Measurements from ENCODE around the gene SIGLEC1. TPM values are rescaled to one million over a fixed set of nuclear protein-coding genes. Genes with fewer than 3 reads are reported as not detected.

The SIGLEC1 gene
- total and polyA plus RNA-seq, 2 donors (not counting 1 experiment from before 2014, with no cell fraction given): not detected

- no peak for DNase-seq (ENCODE audit: low read depth in 2 of 2)
- peaks cover 26% of the 10 kb centered on the region for H3K27me3 ChIP-seq (ENCODE audit: control insufficient read depth, insufficient read depth, low read length)
- H3K9ac ChIP-seq (ENCODE audit: insufficient read depth, low read length): no peak overlapping the region
- no peak overlapping the region for H3K4me2 ChIP-seq (ENCODE audit: extremely low read depth, insufficient read depth, low read length)
- H3K9me3 ChIP-seq (ENCODE audit: control insufficient read depth, insufficient read depth, low read depth, low read length): no peaks in the 10 kb centered on the region
- no peaks in the 10 kb centered on the region for H3K79me2 ChIP-seq (ENCODE audit: control insufficient read depth, insufficient read depth, low read length)
- peaks cover 2% of the 10 kb centered on the region for H3K36me3 ChIP-seq (ENCODE audit: control insufficient read depth, insufficient read depth, low read length)
- TF ChIP-seq EZH2 (IDR thresholded peaks at IDR 0.05; ENCODE audit: low read length, missing control alignments): no peak
- no peak for TF ChIP-seq CTCF (conservative IDR thresholded peaks at IDR 0.05 in 1 of 2, IDR thresholded peaks at IDR 0.05 in 1 of 2; ENCODE audit: low read depth in 1 of 2, low read length in 2 of 2)
- H3K4me3 ChIP-seq (replicated peaks in 1 of 4; ENCODE audit: control extremely low read depth in 1 of 4, insufficient read depth in 1 of 4, low read depth in 3 of 4, low read length in 4 of 4): no peak overlapping the region
- H3K27ac ChIP-seq (ENCODE audit: insufficient read depth, low read length): no peak overlapping the region
- no peaks in the 10 kb centered on the region for H3K4me1 ChIP-seq (ENCODE audit: control insufficient read depth, extremely low read depth, insufficient read depth, low read length)
- H2AFZ ChIP-seq (ENCODE audit: low read length): no peak overlapping the region
- no peaks in the 10 kb centered on the region for H4K20me1 ChIP-seq (ENCODE audit: control insufficient read depth, extremely low read depth, insufficient read depth, low read length)
These were observed 48.5 kb downstream of the SIGLEC1 start for GRCh38 chr20:3663858-3664257.

- TF ChIP-seq EZH2 (IDR thresholded peaks at IDR 0.05; ENCODE audit: low read length, missing control alignments): no peak
- no peak for TF ChIP-seq CTCF (conservative IDR thresholded peaks at IDR 0.05 in 1 of 2, IDR thresholded peaks at IDR 0.05 in 1 of 2; ENCODE audit: low read depth in 1 of 2, low read length in 2 of 2)
- Histone ChIP-seq H3K27me3 (ENCODE audit: control insufficient read depth, insufficient read depth, low read length) (peaks cover 27% of the 10 kb centered on the region), H3K4me2 (ENCODE audit: extremely low read depth, insufficient read depth, low read length) (no peak within 1 kb of the TSS), H3K36me3 (ENCODE audit: control insufficient read depth, insufficient read depth, low read length) (no peaks in the 10 kb centered on the region), H3K27ac (ENCODE audit: insufficient read depth, low read length) (no peak within 1 kb of the TSS), H3K4me1 (ENCODE audit: control insufficient read depth, extremely low read depth, insufficient read depth, low read length) (no peaks in the 10 kb centered on the region), H3K4me3 (replicated peaks in 1 of 4; ENCODE audit: control extremely low read depth in 1 of 4, insufficient read depth in 1 of 4, low read depth in 3 of 4, low read length in 4 of 4) (no peak within 1 kb of the TSS), H2AFZ (ENCODE audit: low read length) (no peak within 1 kb of the TSS), H3K79me2 (ENCODE audit: control insufficient read depth, insufficient read depth, low read length) (no peaks in the 10 kb centered on the region), H3K9me3 (ENCODE audit: control insufficient read depth, insufficient read depth, low read depth, low read length) (no peaks in the 10 kb centered on the region), H4K20me1 (ENCODE audit: control insufficient read depth, extremely low read depth, insufficient read depth, low read length) (no peaks in the 10 kb centered on the region), H3K9ac (ENCODE audit: insufficient read depth, low read length) (no peak within 1 kb of the TSS)
- no peak for DNase-seq (ENCODE audit: low read depth in 2 of 2)
These were observed 49.2 kb downstream of the SIGLEC1 start, which contains the start of gene GFRA4 for GRCh38 chr20:3663031-3663701. Gene GFRA4 (minus strand): TSS chr20:3663399. CDS start chr20:3663399, 0 bp downstream.

Other genes with a start within 250 kb of the SIGLEC1 start
- gene ATRN, start 241.6 kb downstream of the SIGLEC1 start, total RNA-seq: 24.1 and 30.6 TPM in 2 replicates
- 40.9 and 48.8 TPM in 2 replicates for gene ATRN, start 241.6 kb downstream of the SIGLEC1 start, polyA plus RNA-seq
- not detected in 2 replicates for gene GFRA4, start 49.2 kb downstream of the SIGLEC1 start, total RNA-seq
- gene GFRA4, start 49.2 kb downstream of the SIGLEC1 start, polyA plus RNA-seq: not detected in 2 replicates
- 37.2 and 67.9 TPM in 2 replicates for gene ADAM33, start 30.6 kb downstream of the SIGLEC1 start, total RNA-seq
- gene ADAM33, start 30.6 kb downstream of the SIGLEC1 start, polyA plus RNA-seq: 27.9 and 29.4 TPM in 2 replicates
- 0.17 and 0.77 TPM in 2 replicates for gene HSPA12B, start 20.1 kb upstream of the SIGLEC1 start, total RNA-seq
- 0.02 and 0.08 TPM in 2 replicates for gene HSPA12B, start 20.1 kb upstream of the SIGLEC1 start, polyA plus RNA-seq
- gene ADISSP, start 55.2 kb upstream of the SIGLEC1 start, total RNA-seq: 17.2 and 23.5 TPM in 2 replicates
- 17.0 and 44.3 TPM in 2 replicates for gene ADISSP, start 55.2 kb upstream of the SIGLEC1 start, polyA plus RNA-seq
- gene SPEF1, start 68.8 kb upstream of the SIGLEC1 start, total RNA-seq: under 0.01 and 0.17 TPM in 2 replicates
- 0.06 and 0.07 TPM in 2 replicates for gene SPEF1, start 68.8 kb upstream of the SIGLEC1 start, polyA plus RNA-seq
- 106 TPM in 2 replicates for gene CENPB, start 74.1 kb upstream of the SIGLEC1 start, total RNA-seq
- 32.6 and 52.7 TPM in 2 replicates for gene CENPB, start 74.1 kb upstream of the SIGLEC1 start, polyA plus RNA-seq
- gene CDC25B, start 83.7 kb upstream of the SIGLEC1 start, total RNA-seq: 49.3 and 62.1 TPM in 2 replicates
- gene CDC25B, start 83.7 kb upstream of the SIGLEC1 start, polyA plus RNA-seq: 38.2 and 86.1 TPM in 2 replicates
- 10.0 and 17.8 TPM in 2 replicates for gene AP5S1, start 107.9 kb upstream of the SIGLEC1 start, total RNA-seq
- gene AP5S1, start 107.9 kb upstream of the SIGLEC1 start, polyA plus RNA-seq: 11.8 and 12.2 TPM in 2 replicates
- gene MAVS, start 134.2 kb upstream of the SIGLEC1 start, total RNA-seq: 12.1 and 15.9 TPM in 2 replicates
- gene MAVS, start 134.2 kb upstream of the SIGLEC1 start, polyA plus RNA-seq: 14.4 and 16.4 TPM in 2 replicates
- gene PANK2, start 176.8 kb upstream of the SIGLEC1 start, total RNA-seq: 50.8 and 51.7 TPM in 2 replicates
- 32.0 and 33.7 TPM in 2 replicates for gene PANK2, start 176.8 kb upstream of the SIGLEC1 start, polyA plus RNA-seq

All from fibroblast of lung (primary cell).